Measurements from ENCODE around the gene IL6.
"Not testable (repeated sequence)": the region's sequence is repeated elsewhere in the genome, so short reads cannot be mapped to it uniquely, and the experiment has no call there.

Gene IL6

GRCh38 chr7:22729180-22729825, 2.3 kb downstream of the IL6 start:
- DNase-seq: no peak

DNA sequence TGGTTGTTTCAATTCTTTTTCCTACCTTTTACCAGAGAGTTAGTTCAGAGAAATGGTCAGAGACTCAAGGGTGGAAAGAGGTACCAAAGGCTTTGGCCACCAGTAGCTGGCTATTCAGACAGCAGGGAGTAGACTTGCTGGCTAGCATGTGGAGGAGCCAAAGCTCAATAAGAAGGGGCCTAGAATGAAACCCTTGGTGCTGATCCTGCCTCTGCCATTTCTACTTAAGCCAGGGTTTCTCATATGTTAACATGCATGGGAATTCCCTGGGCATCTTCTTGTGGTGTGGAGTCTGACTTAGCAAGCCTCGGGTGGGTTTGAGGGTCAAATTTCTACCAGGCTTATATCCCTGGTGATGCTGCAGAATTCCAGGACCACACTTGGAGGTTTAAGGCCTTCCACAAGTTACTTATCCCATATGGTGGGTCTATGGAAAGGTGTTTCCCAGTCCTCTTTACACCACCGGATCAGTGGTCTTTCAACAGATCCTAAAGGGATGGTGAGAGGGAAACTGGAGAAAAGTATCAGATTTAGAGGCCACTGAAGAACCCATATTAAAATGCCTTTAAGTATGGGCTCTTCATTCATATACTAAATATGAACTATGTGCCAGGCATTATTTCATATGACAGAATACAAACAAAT, 3.2 kb downstream of the IL6 start:
- DNase-seq: no peak

DNA sequence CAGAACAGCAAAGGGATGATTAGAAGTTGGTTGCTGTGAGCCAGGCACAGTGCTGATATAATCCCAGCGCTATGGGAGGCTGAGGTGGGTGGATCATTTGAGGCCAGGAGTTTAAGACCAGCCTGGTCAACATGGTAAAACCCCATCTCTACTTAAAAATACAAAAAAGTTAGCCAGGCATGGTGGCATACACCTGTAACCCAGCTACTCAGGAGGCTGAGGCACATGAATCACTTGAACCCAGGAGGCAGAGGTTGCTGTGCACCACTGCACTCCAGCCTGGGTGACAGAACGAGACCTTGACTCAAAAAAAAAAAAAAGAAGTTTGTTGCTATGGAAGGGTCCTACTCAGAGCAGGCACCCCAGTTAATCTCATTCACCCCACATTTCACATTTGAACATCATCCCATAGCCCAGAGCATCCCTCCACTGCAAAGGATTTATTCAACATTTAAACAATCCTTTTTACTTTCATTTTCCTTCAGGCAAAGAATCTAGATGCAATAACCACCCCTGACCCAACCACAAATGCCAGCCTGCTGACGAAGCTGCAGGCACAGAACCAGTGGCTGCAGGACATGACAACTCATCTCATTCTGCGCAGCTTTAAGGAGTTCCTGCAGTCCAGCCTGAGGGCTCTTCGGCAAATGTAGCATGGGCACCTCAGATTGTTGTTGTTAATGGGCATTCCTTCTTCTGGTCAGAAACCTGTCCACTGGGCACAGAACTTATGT, 4.1 kb downstream of the IL6 start:
- no peak for DNase-seq

DNA sequence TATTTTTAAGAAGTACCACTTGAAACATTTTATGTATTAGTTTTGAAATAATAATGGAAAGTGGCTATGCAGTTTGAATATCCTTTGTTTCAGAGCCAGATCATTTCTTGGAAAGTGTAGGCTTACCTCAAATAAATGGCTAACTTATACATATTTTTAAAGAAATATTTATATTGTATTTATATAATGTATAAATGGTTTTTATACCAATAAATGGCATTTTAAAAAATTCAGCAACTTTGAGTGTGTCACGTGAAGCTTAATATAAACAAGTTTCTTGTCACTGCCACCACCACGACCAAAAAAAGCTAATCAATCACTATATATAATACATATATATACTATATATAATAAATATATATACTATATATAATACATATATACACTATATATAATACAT, 4.8 kb downstream of the IL6 start:
- no peak for DNase-seq

DNA sequence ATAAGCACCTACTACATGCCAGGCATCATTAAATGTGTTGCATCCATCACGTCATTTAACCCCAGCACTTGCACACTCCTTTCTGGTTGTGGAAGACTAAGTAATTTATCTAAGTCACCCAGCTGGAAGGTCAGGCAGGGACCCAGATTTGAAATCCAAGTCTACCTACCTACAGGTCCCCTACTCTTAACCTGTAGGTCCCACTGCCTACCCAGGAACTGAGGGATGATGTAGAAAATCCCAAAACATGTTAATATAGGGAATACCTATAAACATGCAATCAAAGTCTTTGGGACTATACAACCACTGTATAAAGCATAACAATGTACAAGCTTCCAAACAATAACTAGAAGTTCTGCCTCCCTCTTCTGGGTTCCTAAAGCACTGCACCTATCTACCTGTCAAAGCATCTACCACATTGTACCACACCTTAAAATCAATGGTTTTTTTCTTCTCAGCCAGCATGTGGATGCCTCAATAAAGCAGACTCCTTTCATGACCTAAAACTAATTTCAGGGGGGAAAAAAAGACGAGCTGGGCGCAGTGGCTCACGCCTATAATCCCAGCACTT, 5.6 kb downstream of the IL6 start:
- DNase-seq: no peak

GRCh38 chr7:22733761-22734160, 6.8 kb downstream of the IL6 start:
- no peak for DNase-seq

- no peak for DNase-seq
Observed at GRCh38 chr7:22743014-22743413, 16.0 kb downstream of the IL6 start.

DNA sequence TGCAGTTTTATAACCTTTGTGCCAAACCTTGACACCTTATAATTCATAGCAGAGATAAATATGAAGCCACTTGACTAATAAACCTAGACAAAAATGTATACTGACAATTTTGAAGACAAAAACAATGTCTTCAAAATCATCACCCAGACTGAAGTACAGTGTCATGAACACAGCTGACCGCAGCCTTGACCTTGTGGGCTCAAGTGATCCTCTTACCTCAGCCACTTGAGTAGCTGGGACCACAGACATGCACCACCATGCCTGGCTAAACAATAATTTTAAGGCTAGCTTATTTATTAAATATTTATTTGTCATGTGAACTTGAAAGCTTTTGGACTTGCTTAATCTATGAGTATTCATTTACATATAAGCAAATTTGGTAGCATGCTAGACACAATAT, 24.3 kb downstream of the IL6 start:
- DNase-seq: no peak

DNA sequence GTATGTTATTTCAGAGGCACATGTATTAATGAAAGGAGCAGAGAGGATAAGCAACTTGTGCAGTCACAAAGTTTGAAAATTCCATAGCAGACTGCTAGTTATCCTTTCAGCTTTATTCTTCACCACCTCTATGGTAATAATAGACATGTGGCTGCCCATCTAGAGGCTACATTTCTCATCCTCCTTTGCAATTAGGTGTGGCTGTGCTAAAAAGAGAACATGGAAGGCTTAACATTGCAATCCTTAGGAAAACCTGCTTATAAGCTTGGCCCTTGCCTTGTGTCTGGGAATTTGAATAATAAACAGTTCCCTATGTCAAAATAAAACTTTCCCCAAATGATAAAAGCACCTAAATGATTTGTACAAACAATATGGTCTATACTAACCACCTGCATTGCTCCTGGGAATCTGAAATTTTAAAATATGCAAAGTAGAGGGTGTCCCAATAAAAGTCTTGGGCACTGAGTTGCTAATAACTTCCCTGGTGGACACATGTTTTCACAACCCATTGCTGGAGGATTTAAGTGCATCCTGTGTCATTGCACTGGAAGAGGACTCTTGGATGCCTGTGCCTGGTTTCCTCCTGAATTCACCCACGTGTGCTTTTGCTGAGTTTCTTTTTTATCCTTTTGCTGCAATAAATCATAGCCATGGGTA, 30.5 kb downstream of the IL6 start:
- no peak for DNase-seq

DNA sequence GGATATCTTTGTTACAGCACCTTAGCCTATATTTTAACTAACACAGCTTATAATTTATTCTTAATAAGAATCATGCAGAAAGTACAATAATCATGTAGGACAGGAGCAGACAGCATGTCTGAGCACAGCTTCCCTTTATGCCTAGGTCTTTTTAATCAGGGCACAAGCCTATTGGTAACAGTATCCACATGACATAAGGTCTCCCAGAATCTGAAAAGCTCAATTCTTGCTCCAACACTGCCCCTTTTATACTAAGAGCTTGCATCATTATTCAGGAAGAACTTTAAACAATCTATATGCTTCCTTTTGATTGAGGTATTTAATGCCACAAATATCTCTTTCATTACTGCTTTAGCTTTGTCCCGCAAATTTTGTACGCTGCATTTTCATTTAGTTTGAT, 31.6 kb downstream of the IL6 start:
- no peak for DNase-seq

DNA sequence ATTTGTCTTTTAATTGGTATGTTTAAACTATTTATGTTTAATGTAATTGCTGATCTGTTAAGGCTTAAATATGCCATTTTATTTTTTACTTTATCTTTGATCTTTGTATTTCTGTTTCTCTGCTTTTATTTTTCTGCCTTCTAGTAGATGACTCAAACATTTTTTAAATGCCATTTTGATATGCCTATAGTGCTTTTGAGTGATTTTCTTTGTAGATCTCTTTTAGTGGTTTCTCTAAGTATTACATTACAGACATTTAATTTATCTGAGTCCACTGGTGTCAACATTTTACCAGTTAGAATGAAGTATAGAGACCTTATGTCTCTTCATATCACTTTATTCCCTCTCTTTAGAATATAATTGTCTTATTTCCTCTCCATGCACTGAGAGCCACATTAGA, 32.7 kb downstream of the IL6 start:
- DNase-seq: no peak

DNA sequence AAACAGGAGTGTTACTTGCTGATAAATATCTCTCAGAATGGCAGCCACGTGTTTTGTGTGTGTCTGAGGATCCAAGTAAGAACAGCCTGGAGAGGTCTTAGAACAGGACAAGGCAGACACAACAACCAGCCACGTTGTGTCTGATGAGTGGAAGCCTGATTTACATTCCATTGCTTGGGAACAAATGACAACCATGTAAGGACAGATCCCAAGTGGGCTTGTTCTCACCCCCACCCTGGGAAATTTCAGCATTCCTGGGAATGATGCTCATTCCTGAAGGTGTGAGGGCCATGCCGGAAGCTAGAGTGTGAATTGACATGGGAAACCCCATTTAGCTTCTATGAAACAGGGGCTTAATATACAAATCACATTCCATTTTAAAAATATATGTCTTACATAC, 35.9 kb downstream of the IL6 start:
- DNase-seq: no peak

- no peak for DNase-seq
Observed at GRCh38 chr7:22765609-22766008, 38.6 kb downstream of the IL6 start.

DNA sequence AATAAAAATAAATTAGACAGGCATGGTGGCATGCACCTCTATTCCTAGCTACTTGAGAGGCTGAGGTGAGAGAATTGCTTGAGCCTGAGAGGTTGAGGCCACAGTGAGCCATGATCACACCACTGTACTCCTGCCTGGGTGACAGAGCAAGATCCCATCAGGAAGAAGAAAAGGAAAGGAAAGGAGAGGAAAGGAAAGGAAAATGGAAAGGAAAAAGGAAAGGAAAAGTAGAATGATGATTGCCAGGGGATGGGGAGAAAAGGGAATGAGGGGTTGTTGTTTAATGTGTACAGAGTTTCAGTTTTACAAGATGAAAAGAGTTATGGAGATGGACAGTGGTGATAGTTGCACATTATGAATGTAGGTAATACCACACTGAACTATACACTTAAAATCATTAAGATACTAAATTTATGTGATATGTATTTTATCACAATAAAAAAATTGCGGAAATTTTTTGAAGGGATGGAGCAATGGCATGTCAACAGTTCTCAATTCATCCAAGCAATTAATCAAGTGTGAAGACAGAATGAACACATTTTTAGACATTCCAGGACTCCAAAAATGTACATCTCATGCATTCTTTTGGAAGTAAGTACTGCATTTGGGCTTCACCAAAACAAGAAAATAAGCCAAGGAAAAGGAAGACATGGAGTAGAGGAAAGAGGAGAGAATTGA, 44.3 kb downstream of the IL6 start:
- DNase-seq: no peak

- DNase-seq: no peak
Observed at GRCh38 chr7:22771872-22772228, 44.9 kb downstream of the IL6 start.

DNA sequence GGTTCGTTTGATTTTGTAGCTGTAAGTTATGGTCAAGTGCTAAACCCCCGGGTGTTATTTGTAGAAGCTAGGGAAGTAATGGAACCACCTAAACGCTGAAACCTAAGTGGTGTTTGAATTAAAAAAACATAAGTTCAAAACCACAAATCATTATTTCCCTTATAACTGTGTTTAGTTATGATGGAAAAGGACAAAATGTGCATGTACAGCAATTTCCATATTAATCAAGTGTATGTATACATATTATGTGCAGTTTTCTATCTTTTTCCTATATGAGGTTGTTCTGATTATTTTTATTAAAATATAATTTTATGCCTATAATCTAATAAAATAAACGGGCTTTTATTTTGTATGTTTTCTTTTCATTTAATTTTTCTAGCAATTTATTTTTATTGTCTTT, 45.9 kb downstream of the IL6 start:
- DNase-seq: no peak

GRCh38 chr7:22776964-22777363, 50.0 kb downstream of the IL6 start:
- DNase-seq: no peak

DNA sequence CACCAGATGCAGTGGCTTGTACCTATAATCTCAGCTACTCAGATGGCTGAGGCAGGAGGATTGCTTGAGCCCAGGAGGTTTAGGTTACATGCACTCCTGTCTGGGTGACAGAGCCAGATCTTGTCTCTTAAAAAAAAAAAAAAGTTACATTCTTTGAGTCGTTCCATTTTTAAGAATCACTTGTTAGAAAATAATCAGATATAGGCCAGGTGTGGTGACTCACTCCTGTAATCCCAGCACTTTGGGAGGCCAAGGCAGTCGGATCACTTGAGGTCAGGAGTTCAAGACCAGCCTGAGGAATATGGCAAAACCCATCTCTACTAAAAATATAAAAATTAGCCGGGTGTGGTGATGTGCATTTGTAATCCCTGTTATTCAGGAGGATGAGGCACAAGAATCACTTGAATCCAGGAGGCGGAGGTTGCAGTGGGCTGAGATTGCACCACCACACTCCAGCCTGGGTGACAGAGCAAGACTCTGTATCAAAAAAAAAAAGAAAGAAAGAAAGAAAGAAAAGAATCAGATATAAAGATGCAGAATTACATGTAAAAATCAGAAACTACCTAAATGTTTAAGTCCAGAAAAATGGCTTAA, 52.8 kb downstream of the IL6 start:
- DNase-seq: not testable (repeated sequence)

- DNase-seq: no peak
Observed at GRCh38 chr7:22781230-22781711, 54.3 kb downstream of the IL6 start.
